ENCODE results near the gene CNTN5.

Gene CNTN5

GRCh38 chr11:99988471-99988837 is 967.7 kb downstream of the CNTN5 start:
- Mint-ChIP-seq H3K27ac (no peak overlapping the region), H3K9me3 (ENCODE audit: low read depth) (peaks cover 10% of the 10 kb centered on the region), H3K27me3 (no peaks in the 10 kb centered on the region), H3K4me3 (no peak overlapping the region), H3K4me1 (ENCODE audit: low read depth) (no peaks in the 10 kb centered on the region), H3K36me3 (no peaks in the 10 kb centered on the region)

GRCh38 chr11:100003985-100004384 is 983.2 kb downstream of the CNTN5 start:
- no peaks in the 10 kb centered on the region for H3K4me1 Mint-ChIP-seq (ENCODE audit: low read depth)
- no peaks in the 10 kb centered on the region for H3K27me3 Mint-ChIP-seq
- peaks cover 15% of the 10 kb centered on the region for H3K9me3 Mint-ChIP-seq (ENCODE audit: low read depth)
- no peak overlapping the region for H3K27ac Mint-ChIP-seq
- no peaks in the 10 kb centered on the region for H3K36me3 Mint-ChIP-seq
- no peak overlapping the region for H3K4me3 Mint-ChIP-seq

GRCh38 chr11:100004541-100004940 is 983.8 kb downstream of the CNTN5 start:
- no peaks in the 10 kb centered on the region for H3K36me3 Mint-ChIP-seq
- H3K27me3 Mint-ChIP-seq, result no peaks in the 10 kb centered on the region
- no peak overlapping the region for H3K27ac Mint-ChIP-seq
- no peaks in the 10 kb centered on the region for H3K4me1 Mint-ChIP-seq (ENCODE audit: low read depth)
- peaks cover 21% of the 10 kb centered on the region for H3K9me3 Mint-ChIP-seq (ENCODE audit: low read depth)
- no peak overlapping the region for H3K4me3 Mint-ChIP-seq

GRCh38 chr11:100008417-100008816 is 987.7 kb downstream of the CNTN5 start:
- H3K36me3 Mint-ChIP-seq, result no peaks in the 10 kb centered on the region
- H3K27ac Mint-ChIP-seq, result no peak overlapping the region
- H3K9me3 Mint-ChIP-seq (ENCODE audit: low read depth), result peaks cover 15% of the 10 kb centered on the region
- H3K4me1 Mint-ChIP-seq (ENCODE audit: low read depth), result no peaks in the 10 kb centered on the region
- no peak overlapping the region for H3K4me3 Mint-ChIP-seq
- H3K27me3 Mint-ChIP-seq, result no peaks in the 10 kb centered on the region

GRCh38 chr11:100009728-100010127 is 989.0 kb downstream of the CNTN5 start:
- Mint-ChIP-seq H3K27ac (no peak overlapping the region), H3K4me1 (ENCODE audit: low read depth) (no peaks in the 10 kb centered on the region), H3K27me3 (no peaks in the 10 kb centered on the region), H3K9me3 (ENCODE audit: low read depth) (peaks cover 16% of the 10 kb centered on the region), H3K36me3 (no peaks in the 10 kb centered on the region), H3K4me3 (no peak overlapping the region)

- H3K36me3 Mint-ChIP-seq, result no peaks in the 10 kb centered on the region
- no peak overlapping the region for H3K27ac Mint-ChIP-seq
- H3K27me3 Mint-ChIP-seq, result no peaks in the 10 kb centered on the region
- H3K4me1 Mint-ChIP-seq (ENCODE audit: low read depth), result no peaks in the 10 kb centered on the region
- peaks cover 23% of the 10 kb centered on the region for H3K9me3 Mint-ChIP-seq (ENCODE audit: low read depth)
- no peak overlapping the region for H3K4me3 Mint-ChIP-seq
Measured at GRCh38 chr11:100010393-100010792, 989.6 kb downstream of the CNTN5 start.

GRCh38 chr11:100011697-100012096 is 990.9 kb downstream of the CNTN5 start:
- H3K4me3 Mint-ChIP-seq, result no peak overlapping the region
- H3K4me1 Mint-ChIP-seq (ENCODE audit: low read depth), result no peaks in the 10 kb centered on the region
- no peaks in the 10 kb centered on the region for H3K36me3 Mint-ChIP-seq
- peaks cover 18% of the 10 kb centered on the region for H3K9me3 Mint-ChIP-seq (ENCODE audit: low read depth)
- no peaks in the 10 kb centered on the region for H3K27me3 Mint-ChIP-seq
- H3K27ac Mint-ChIP-seq, result no peak overlapping the region

- H3K4me3 Mint-ChIP-seq, result no peak overlapping the region
- peaks cover 25% of the 10 kb centered on the region for H3K9me3 Mint-ChIP-seq (ENCODE audit: low read depth)
- H3K36me3 Mint-ChIP-seq, result no peaks in the 10 kb centered on the region
- H3K27me3 Mint-ChIP-seq, result no peaks in the 10 kb centered on the region
- no peak overlapping the region for H3K27ac Mint-ChIP-seq
- no peaks in the 10 kb centered on the region for H3K4me1 Mint-ChIP-seq (ENCODE audit: low read depth)
Measured at GRCh38 chr11:100013011-100013410, 992.3 kb downstream of the CNTN5 start.

- peaks cover 18% of the 10 kb centered on the region for H3K9me3 Mint-ChIP-seq (ENCODE audit: low read depth)
- no peaks in the 10 kb centered on the region for H3K36me3 Mint-ChIP-seq
- H3K27ac Mint-ChIP-seq, result no peak overlapping the region
- H3K4me1 Mint-ChIP-seq (ENCODE audit: low read depth), result no peaks in the 10 kb centered on the region
- H3K27me3 Mint-ChIP-seq, result no peaks in the 10 kb centered on the region
- H3K4me3 Mint-ChIP-seq, result no peak overlapping the region
Measured at GRCh38 chr11:100031973-100032372, 1011.2 kb downstream of the CNTN5 start.

GRCh38 chr11:100061006-100061405 is 1040.3 kb downstream of the CNTN5 start:
- H3K27me3 Mint-ChIP-seq, result no peaks in the 10 kb centered on the region
- H3K27ac Mint-ChIP-seq, result no peak overlapping the region
- no peak overlapping the region for H3K4me3 Mint-ChIP-seq
- no peaks in the 10 kb centered on the region for H3K36me3 Mint-ChIP-seq
- no peaks in the 10 kb centered on the region for H3K9me3 Mint-ChIP-seq (ENCODE audit: low read depth)
- no peaks in the 10 kb centered on the region for H3K4me1 Mint-ChIP-seq (ENCODE audit: low read depth)

- no peaks in the 10 kb centered on the region for H3K36me3 Mint-ChIP-seq
- no peak overlapping the region for H3K4me3 Mint-ChIP-seq
- no peak overlapping the region for H3K27ac Mint-ChIP-seq
- no peaks in the 10 kb centered on the region for H3K27me3 Mint-ChIP-seq
- H3K4me1 Mint-ChIP-seq (ENCODE audit: low read depth), result no peaks in the 10 kb centered on the region
- peaks cover 4% of the 10 kb centered on the region for H3K9me3 Mint-ChIP-seq (ENCODE audit: low read depth)
Measured at GRCh38 chr11:100066399-100066798, 1045.7 kb downstream of the CNTN5 start.

- Mint-ChIP-seq H3K4me1 (ENCODE audit: low read depth) (no peaks in the 10 kb centered on the region), H3K36me3 (no peaks in the 10 kb centered on the region), H3K9me3 (ENCODE audit: low read depth) (peaks cover 10% of the 10 kb centered on the region), H3K4me3 (no peak overlapping the region), H3K27ac (no peak overlapping the region), H3K27me3 (no peaks in the 10 kb centered on the region)
Measured at GRCh38 chr11:100068116-100068515, 1047.4 kb downstream of the CNTN5 start.

GRCh38 chr11:100072131-100072530 is 1051.4 kb downstream of the CNTN5 start:
- Mint-ChIP-seq H3K27ac (no peak overlapping the region), H3K27me3 (no peaks in the 10 kb centered on the region), H3K9me3 (ENCODE audit: low read depth) (peaks cover 14% of the 10 kb centered on the region), H3K4me3 (no peak overlapping the region), H3K4me1 (ENCODE audit: low read depth) (no peaks in the 10 kb centered on the region), H3K36me3 (no peaks in the 10 kb centered on the region)

GRCh38 chr11:100080381-100080780 is 1059.6 kb downstream of the CNTN5 start:
- Mint-ChIP-seq H3K36me3 (no peaks in the 10 kb centered on the region), H3K4me3 (no peak overlapping the region), H3K27me3 (no peaks in the 10 kb centered on the region), H3K9me3 (ENCODE audit: low read depth) (peaks cover 9% of the 10 kb centered on the region), H3K27ac (no peak overlapping the region), H3K4me1 (ENCODE audit: low read depth) (no peaks in the 10 kb centered on the region)

- H3K9me3 Mint-ChIP-seq (ENCODE audit: low read depth), result peaks cover 6% of the 10 kb centered on the region
- H3K27ac Mint-ChIP-seq, result no peak overlapping the region
- no peaks in the 10 kb centered on the region for H3K4me1 Mint-ChIP-seq (ENCODE audit: low read depth)
- no peaks in the 10 kb centered on the region for H3K36me3 Mint-ChIP-seq
- H3K4me3 Mint-ChIP-seq, result no peak overlapping the region
- H3K27me3 Mint-ChIP-seq, result no peaks in the 10 kb centered on the region
Measured at GRCh38 chr11:100080821-100081220, 1060.1 kb downstream of the CNTN5 start.

GRCh38 chr11:100093698-100094097 is 1072.9 kb downstream of the CNTN5 start:
- H3K27me3 Mint-ChIP-seq, result no peaks in the 10 kb centered on the region
- H3K27ac Mint-ChIP-seq, result no peak overlapping the region
- H3K4me1 Mint-ChIP-seq (ENCODE audit: low read depth), result no peaks in the 10 kb centered on the region
- H3K36me3 Mint-ChIP-seq, result no peaks in the 10 kb centered on the region
- peaks cover 6% of the 10 kb centered on the region for H3K9me3 Mint-ChIP-seq (ENCODE audit: low read depth)
- no peak overlapping the region for H3K4me3 Mint-ChIP-seq
